GM12878 (cell line): Measurements from ENCODE around the gene SSBP4.

Source experiments
- CBX5 ChIP-seq: sonication (generic); IDR thresholded peaks from 2 replicates; pipeline ENCODE4 v1.6.1; 2016; ENCODE audit warnings: low read depth, moderate library complexity, mild to moderate bottlenecking, inconsistent platforms
- RCOR1 ChIP-seq: conservative IDR thresholded peaks from 2 replicates; pipeline ENCODE4 v1.6.1; 2012; ENCODE audit warnings: low read depth, low read length, improper control_type of control experiment
- TAF1 ChIP-seq: IDR thresholded peaks from 2 replicates; pipeline ENCODE4 v1.6.1; 2011; ENCODE audit warnings: mild to moderate bottlenecking, low read depth, low read length, borderline replicate concordance
- TF ChIP-seq, protein P1 (sequence below), 3 experiments: IDR thresholded peaks in 2 of 3; conservative IDR thresholded peaks in 1 of 3; 2 replicates each; pipeline ENCODE4 v1.5.1; 2011; ENCODE audit warnings: low read depth in 3 of 3, low read length in 3 of 3, mild to moderate bottlenecking in 3 of 3, control low read depth in 2 of 3, moderate library complexity in 2 of 3, inconsistent platforms in 1 of 3, mixed read lengths in 1 of 3; ENCODE audit not compliant: control insufficient read depth in 2 of 3, insufficient read depth in 1 of 3; ENCODE audit errors: extremely low read depth in 1 of 3

GRCh38 chr19:18427743-18428113 is 8.5 kb downstream of the SSBP4 start:
- TF ChIP-seq CBX5 = no peak
- TF ChIP-seq RCOR1 = no peak
- TF ChIP-seq TAF1 = no peak
- TF ChIP-seq, protein P1, sequence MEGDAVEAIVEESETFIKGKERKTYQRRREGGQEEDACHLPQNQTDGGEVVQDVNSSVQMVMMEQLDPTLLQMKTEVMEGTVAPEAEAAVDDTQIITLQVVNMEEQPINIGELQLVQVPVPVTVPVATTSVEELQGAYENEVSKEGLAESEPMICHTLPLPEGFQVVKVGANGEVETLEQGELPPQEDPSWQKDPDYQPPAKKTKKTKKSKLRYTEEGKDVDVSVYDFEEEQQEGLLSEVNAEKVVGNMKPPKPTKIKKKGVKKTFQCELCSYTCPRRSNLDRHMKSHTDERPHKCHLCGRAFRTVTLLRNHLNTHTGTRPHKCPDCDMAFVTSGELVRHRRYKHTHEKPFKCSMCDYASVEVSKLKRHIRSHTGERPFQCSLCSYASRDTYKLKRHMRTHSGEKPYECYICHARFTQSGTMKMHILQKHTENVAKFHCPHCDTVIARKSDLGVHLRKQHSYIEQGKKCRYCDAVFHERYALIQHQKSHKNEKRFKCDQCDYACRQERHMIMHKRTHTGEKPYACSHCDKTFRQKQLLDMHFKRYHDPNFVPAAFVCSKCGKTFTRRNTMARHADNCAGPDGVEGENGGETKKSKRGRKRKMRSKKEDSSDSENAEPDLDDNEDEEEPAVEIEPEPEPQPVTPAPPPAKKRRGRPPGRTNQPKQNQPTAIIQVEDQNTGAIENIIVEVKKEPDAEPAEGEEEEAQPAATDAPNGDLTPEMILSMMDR (IDR thresholded peaks at IDR 0.05 in 2 of 3, conservative IDR thresholded peaks at IDR 0.05 in 1 of 3; ENCODE audit: control insufficient read depth in 2 of 3, extremely low read depth in 1 of 3, insufficient read depth in 1 of 3, low read depth in 3 of 3, low read length in 3 of 3) = no peak
